ENCODE results near the gene SIKE1.
"Not testable (repeated sequence)": the region's sequence is repeated elsewhere in the genome, so short reads cannot be mapped to it uniquely, and the experiment has no call there.

Gene SIKE1

DNA sequence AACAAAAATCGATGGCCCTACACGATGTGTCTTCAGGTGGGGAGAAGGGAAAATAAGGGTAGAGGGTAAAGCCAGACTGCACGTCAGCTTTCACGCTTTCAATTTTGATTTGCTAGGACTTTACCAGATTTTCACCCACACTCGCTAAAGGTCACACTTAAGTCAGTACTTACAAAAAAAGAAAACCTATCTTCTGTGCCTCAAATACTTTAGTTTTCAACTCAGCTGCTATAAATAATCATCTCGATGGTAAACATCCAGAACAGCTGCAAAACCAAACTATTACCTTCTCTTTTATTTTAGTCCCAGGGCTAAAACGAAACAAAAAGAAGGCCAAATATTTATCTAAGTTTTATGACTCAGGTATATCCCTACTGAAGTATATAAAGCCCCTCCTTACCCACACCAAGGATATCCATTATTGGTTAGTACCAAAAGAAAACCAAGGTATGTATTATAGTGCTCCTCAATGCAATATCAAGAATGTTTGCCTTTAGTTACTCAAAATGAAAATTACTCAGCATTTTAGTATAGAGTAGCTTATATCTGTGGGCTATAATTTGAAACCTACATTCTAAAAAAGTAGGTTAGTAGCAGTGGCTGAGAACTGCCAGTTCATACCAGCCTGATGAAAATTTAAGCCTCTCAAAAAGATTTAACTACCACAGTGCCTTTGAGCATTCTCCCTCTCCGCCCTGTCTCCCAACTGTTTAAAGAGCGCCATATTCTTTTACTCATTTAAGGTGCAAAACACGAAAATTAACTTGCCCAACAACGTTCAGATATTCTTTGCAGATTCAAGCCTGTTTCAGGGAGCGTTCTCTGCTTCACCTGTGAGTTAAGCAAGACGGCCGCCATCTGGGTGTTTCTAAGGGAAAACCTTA is 24.2 kb downstream of the SIKE1 start:
- DNase-seq (ENCODE audit: low read depth in 1 of 2, low spot score in 1 of 2): no peak

- DNase-seq (ENCODE audit: low read depth in 1 of 2, low spot score in 1 of 2): no peak
These were observed 25.2 kb downstream of the SIKE1 start for GRCh38 chr1:114755006-114755931.

DNA sequence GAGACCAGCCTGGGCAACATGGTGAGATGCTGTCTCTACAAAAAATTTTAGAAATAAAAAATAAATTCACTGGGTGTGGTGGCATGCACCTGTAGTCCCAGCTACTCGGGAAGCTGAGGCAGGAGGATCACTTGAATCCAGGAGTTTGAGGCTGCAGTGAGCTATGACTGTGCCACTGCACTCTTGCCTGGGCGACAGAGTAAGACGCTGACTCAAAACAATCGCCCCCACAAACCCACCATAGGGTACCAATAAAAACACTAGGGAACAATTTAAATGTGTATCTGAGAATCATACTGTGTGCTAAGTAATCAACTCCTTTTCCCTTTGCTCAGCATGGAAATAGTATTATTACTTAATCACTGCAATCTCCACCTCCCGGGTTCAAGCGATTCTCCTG is 26.8 kb downstream of the SIKE1 start:
- DNase-seq (ENCODE audit: low read depth in 1 of 2, low spot score in 1 of 2): not testable (repeated sequence)

GRCh38 chr1:114753143-114753542 is 27.3 kb downstream of the SIKE1 start:
- DNase-seq (ENCODE audit: low read depth in 1 of 2, low spot score in 1 of 2): no peak

GRCh38 chr1:114750780-114751179 is 29.7 kb downstream of the SIKE1 start:
- no peak for DNase-seq (ENCODE audit: low read depth in 1 of 2, low spot score in 1 of 2)

- no peak for DNase-seq (ENCODE audit: low read depth in 1 of 2, low spot score in 1 of 2)
These were observed 30.6 kb downstream of the SIKE1 start for GRCh38 chr1:114749835-114750234.

- no peak for DNase-seq (ENCODE audit: low read depth in 1 of 2, low spot score in 1 of 2)
These were observed 33.9 kb downstream of the SIKE1 start for GRCh38 chr1:114746450-114747121.

DNA sequence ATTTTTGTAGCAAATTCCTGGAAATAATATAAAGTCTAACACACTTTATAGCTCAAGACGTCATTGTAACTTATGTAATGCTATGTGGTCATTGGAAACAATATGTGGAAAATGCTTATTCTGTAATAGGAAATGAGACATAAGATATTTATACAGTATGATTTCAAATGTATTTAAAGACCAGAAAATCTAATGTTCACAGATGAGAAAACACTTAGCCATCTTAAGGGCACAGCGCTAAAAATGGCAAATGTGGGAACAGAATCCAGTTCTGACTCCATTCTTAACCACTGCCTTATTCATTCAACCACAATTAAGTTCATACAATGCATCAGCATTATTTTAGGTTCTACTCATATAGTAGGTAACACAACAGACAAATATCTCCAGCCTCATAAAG is 35.2 kb downstream of the SIKE1 start:
- no peak for DNase-seq (ENCODE audit: low read depth in 1 of 2, low spot score in 1 of 2)

DNA sequence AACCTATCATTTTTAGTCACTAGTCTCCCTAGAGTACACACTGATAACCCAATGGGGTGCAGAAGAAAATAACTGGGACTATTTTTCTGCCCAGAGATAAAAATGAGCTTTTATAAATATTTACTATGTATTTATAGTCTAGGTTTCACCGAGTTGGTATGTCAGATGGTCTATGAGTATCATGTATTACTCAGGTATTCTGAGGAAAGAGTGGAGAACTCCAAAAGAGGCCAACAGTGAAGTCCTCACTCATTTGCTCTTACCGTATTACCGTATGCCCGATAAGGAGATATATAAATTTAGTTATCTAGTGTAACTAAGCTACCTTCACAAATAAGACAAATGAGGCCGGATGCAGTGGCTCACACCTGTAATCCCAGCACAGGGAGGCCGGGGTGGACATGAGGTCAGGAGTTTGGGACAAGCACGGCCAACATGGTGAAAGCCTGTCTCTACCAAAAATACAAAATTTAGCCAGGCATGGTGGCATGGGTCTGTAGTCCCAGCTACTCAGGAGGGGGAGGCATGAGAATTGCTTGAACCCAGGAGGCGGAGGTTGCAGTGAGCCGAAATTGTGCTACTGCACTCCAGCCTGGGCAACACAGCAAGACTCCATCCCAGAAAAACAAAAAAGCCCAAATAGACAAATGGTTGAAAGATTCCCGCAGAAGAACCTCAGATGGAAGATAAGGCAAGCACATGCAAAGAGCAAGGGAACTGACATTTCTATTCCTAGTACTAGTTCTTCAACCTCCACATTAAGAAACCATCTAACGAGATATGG is 38.3 kb downstream of the SIKE1 start:
- no peak for DNase-seq (ENCODE audit: low read depth in 1 of 2, low spot score in 1 of 2)

DNA sequence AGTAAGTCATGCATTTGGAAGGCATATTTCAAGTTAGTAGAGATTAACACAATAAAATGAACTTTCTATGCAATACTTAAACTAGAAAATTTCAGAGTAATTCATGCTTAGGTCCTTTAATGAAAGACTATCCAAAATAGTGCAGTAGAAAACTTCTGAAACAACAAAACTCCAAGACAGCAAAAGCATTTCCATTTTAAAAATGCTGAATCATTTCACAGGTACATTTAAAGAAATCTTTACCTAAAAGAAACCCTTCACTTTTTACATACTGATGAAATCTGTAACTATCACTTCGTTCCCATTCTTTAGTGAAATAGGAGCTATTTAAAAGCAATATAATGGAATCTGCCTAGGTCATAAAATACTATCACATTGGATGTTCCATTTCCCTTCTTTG is 40.2 kb downstream of the SIKE1 start:
- no peak for DNase-seq (ENCODE audit: low read depth in 1 of 2, low spot score in 1 of 2)

- no peak for DNase-seq (ENCODE audit: low read depth in 1 of 2, low spot score in 1 of 2)
These were observed 43.1 kb downstream of the SIKE1 start for GRCh38 chr1:114737314-114737849.

DNA sequence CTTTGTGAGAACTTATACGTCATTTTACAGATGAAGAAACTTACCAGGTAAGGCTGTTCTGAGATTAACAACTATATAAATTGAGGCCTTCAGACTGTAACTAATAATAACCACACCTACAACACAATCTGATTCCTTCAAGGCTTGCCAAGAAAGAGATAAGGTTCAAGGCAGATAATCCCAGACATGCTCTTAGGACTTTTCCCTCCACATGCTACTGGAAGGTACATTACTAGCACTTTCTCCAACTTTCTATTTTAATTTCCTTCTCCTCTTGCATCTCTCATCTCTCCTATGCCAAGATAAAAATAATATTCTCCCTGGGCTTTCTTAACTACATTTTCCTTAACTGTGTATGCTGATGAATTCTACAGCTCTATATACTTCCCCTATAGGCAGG is 45.0 kb downstream of the SIKE1 start:
- DNase-seq (ENCODE audit: low read depth in 1 of 2, low spot score in 1 of 2): no peak

GRCh38 chr1:114729782-114730181 is 50.7 kb downstream of the SIKE1 start:
- no peak for DNase-seq (ENCODE audit: low read depth in 1 of 2, low spot score in 1 of 2)

DNA sequence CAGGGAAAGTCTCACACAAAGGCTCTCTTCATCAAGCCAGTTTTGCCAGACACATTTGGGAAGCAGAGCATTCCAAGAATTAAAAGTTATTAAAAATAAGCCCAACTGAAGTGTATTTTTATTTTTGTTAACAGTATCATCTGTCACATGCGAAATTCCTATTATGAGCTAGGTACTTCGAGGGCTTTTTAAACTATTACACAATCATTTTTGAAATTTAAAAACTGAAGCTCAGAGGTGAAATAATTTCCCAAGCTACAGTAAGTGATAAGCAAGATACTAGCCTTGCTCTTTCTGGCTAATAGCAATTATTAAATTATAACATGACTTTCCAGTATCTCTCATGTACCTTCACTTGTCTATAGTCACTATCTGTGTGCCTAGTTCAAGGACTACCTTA is 51.9 kb downstream of the SIKE1 start:
- DNase-seq (ENCODE audit: low read depth in 1 of 2, low spot score in 1 of 2): no peak

GRCh38 chr1:114725230-114725629 is 55.3 kb downstream of the SIKE1 start:
- DNase-seq (ENCODE audit: low read depth in 1 of 2, low spot score in 1 of 2): no peak

- no peak for DNase-seq (ENCODE audit: low read depth in 1 of 2, low spot score in 1 of 2)
These were observed 56.6 kb downstream of the SIKE1 start for GRCh38 chr1:114723915-114724314.

- DNase-seq (ENCODE audit: low read depth in 1 of 2, low spot score in 1 of 2): no peak
These were observed 57.0 kb downstream of the SIKE1 start for GRCh38 chr1:114723457-114723856.

- no peak for DNase-seq (ENCODE audit: low read depth in 1 of 2, low spot score in 1 of 2)
These were observed 60.0 kb downstream of the SIKE1 start for GRCh38 chr1:114720492-114720891.

Data from stimulated activated CD4-positive, alpha-beta T cell treated with anti-CD3 and anti-CD28 coated beads, Interleukin-15, amount 100 ng/mL, for 1 hour (primary cell).